Nucleus accumbens (tissue), 56 donors: Measurements from ENCODE around the gene LBP.
"Not testable (repeated sequence)": the region's sequence is repeated elsewhere in the genome, so short reads cannot be mapped to it uniquely, and the experiment has no call there.

Experiments used
- DNase-seq, 56 donors: peaks; one replicate each; lab custom pipeline; 2025; lab: John Stamatoyannopoulos, UW

The LBP gene

DNA sequence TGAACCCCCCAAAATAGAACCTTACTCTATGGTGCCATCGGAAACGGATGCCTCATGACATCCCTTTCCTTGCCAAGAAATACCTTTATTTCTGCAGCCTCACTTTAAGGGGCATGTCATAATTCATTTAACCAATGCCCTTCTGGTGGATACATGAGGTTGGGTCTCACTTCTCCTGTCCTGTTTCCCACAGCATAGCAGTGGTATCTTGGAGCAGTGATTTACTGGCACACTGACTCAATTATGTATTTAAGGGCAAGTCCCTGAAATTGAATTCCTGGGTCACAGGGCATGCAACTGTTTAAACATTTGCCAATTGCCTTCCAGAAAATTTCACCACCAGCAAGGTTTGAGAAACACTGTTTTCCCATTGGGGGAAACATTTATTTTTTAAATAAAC, 639 bp upstream of the LBP start:
- no peak for DNase-seq

DNA sequence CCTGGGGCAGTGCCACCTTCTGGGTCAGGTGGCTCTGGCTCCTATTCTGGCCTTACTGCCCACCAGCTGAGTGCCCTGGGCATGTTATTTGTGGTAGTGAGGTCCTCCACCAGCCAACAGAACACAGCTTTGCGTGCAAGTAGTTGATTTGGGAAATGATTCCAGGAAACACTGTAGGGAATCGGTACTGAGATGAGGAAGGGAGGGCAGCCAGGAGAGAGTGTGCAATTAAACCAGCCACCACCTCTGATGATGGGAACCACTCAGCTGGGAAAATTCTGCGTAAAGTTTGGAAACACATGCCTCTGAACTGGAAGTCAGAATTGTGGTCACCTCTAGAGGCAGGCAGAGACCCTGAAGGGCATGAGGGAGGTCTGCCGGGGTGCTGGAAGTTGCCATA, 459 bp downstream of the LBP start:
- no peak for DNase-seq

DNA sequence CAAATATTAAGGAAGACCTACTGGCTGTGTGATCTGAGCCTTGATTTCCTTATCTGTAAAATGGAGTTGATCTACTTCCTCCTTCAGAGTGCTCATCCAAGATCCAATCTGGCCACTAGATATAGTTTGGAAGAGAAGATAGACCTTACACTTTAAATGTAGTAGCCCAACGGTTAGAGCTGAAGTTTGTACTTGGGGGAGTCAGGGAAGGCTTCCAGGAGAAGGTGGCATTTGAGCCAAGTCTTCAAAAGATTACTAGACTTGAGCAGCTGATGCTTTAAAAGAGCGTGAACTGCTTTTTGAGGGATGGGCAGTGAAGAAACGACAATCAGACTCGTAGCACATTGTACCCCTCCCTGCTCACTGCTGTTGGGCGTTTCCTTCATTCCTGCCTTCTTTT, 3.6 kb downstream of the LBP start:
- DNase-seq = no peak

DNA sequence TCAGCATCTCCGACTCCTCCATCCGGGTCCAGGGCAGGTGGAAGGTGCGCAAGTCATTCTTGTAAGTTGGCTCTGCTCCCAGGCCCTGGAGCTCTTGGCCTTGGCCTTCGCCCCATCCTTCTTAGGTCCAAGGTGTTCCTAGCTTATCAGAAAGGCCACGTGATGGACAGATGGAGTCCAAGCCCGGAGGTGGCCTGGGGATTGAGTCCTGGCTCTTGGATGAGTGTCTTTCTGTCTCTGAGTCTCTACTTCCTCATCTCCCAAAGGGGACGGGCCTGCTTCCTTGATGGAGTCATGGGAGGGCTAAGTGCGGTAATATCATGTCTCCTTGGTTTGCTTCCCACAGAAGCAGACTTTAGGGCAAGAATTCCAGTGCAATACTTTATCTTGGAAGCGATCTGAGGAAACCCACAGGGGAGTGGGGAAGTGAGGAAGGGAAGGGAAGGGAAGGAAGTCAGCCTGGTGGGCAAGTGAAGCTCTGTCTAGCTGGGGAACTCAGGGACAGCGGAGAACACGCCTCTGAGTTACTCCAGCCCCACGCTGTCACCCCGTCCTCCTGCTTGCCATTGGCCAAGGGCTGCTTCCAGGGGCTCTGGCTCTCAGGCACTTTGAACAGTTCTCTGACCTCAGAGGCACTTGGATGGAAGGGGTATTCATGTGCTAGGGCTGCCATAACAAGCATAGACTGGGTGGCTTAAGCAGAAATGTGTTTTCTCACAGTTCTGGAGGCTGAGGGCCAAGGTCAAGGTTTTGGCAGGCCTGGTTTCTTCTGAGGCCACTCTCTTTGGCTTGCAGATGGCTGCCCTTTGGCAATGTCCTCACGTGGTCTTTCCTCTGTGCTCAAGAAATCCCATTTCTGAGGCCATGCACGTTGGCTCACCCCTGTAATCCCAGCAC, 4.8 kb downstream of the LBP start:
- no peak for DNase-seq

GRCh38 chr20:38353316-38353715, 7.0 kb downstream of the LBP start:
- no peak for DNase-seq

- DNase-seq = no peak
Observed at GRCh38 chr20:38354227-38354626, 7.9 kb downstream of the LBP start.

- peak in 31 of 56 donors; percentile 5 to 72 (median 32) for DNase-seq
Observed at GRCh38 chr20:38355161-38356012, 9.1 kb downstream of the LBP start.

- DNase-seq = no peak
Observed at GRCh38 chr20:38357653-38358207, 11.4 kb downstream of the LBP start.

GRCh38 chr20:38358556-38358955, 12.3 kb downstream of the LBP start:
- DNase-seq = no peak

- DNase-seq = no peak
Observed at GRCh38 chr20:38363004-38363747, 16.9 kb downstream of the LBP start.

DNA sequence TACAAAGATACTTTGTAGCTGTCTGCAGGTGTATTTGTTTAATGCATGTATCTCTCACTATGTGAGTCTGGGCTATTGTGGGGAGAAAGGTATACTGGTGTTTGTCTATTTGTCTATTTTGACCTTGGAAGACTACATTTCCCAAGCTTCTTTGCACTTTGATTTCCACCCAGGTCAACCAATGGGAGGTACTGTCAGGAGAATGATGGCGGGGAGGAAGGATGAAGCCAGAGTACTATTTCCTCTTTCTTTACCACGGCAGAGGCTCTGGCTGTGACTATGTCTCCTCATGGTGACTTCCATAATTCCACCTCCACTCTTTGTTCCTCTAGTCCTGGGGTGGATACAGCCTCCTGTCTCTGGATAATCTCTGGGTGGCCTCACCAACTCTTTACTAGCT, 23.1 kb downstream of the LBP start:
- DNase-seq = no peak

GRCh38 chr20:38372806-38373205, 26.5 kb downstream of the LBP start:
- DNase-seq = no peak

DNA sequence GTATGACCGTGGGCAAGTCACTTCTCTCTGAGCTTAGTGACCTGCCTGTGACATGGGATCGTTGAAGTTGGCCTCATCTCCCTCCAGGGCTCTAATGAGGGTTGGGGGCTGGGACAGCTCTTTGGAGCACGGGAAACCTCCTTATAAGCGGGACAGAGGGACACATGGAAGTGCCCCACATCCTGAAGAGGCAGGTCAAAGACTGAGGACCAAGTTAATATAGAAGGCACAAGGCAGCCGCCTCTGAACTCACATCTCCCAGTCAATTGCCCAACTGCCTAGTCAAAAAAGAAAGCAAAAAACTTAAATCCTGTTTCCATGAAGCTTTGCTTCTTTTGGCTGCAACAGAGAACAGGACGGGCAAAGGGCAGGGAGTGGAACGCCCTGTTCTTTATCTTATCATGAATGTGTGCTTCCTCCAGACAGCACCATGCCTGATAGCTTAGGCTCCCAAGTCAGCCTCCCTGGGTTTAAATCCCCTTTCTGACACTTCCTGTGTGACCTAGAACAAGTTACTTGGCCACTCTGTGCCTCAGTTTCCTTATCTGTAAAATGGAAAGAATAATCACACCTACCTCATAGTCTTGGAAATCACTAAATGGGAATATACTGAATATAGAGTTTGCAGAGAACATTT, 27.1 kb downstream of the LBP start:
- no peak for DNase-seq

DNA sequence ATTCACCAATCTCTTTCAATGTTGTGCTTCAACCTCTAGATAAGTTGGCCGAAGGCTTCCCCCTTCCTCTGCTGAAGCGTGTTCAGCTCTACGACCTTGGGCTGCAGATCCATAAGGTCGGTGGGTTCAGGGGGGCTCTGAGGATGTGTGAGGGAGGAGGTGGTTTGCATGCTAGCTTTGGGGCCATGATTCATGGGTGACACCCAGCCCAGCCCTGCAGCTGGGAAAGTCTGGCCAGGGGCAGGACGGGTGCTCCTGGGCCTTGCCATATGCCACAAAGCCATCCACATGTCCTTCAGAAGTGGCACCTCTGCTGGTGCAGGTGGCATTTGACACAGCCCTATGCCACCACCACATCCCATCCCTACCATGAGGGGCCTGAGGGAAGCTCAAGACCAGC, 27.6 kb downstream of the LBP start:
- no peak for DNase-seq

- DNase-seq = peak in 6 of 56 donors; percentile 4 to 16 (median 8)
Observed at GRCh38 chr20:38377039-38377685, 30.9 kb downstream of the LBP start.

DNA sequence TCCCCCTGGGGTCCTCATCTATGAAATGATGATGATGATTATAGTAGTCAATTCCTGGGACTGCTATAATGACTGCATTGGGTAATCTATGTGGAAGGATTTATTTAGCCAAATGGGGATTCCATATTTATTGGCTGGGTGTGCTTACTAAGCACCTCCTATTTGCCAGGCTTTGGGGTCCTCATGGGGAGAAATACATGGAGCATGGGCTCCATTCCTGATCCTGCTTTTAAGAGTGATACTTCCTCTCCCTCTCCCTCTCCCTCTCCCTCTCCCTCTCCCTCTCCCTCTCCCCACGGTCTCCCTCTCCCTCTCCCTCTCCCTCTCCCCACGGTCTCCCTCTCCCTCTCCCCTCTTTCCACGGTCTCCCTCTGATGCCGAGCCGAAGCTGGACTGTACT, 31.6 kb downstream of the LBP start:
- not testable (repeated sequence) for DNase-seq

- DNase-seq = no peak
Observed at GRCh38 chr20:38383147-38383546, 36.9 kb downstream of the LBP start.

DNA sequence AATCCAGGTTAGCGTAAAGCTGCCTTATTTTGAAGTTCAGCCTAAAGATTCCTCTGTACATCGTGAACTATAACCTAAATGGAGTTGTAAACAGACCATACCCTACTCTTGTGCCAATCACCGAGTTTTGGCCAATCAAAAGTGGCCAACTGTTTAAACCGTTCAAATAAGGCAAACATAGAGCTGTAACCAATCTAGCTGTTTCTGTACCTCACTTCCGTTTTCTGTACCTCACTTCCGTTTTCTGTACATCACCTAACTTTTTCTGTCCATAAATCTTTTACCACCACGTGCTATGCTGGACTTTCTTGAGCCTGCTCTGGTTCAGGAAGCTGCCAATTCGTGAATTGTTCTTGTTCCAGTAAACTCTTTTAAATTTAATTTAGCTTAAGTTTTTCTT, 39.7 kb downstream of the LBP start:
- no peak for DNase-seq

DNA sequence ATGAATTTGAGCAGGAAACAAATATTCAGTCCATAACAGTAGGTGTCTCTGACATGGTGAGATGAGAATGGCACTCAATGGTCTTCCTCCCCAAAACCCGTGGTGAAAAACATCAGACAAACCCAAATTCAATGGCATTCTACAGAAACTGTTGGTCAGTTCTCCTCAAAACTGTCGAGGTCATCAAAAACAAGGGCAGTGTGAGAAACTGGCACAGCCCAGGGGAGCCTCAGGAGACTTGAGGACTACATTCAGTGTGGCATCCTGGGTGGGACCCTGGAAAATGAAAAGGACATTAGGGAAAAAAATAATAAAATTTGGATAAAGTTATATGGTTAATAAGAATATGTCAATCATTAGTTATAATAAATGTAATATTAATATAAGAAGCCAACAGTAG, 40.6 kb downstream of the LBP start:
- no peak for DNase-seq

DNA sequence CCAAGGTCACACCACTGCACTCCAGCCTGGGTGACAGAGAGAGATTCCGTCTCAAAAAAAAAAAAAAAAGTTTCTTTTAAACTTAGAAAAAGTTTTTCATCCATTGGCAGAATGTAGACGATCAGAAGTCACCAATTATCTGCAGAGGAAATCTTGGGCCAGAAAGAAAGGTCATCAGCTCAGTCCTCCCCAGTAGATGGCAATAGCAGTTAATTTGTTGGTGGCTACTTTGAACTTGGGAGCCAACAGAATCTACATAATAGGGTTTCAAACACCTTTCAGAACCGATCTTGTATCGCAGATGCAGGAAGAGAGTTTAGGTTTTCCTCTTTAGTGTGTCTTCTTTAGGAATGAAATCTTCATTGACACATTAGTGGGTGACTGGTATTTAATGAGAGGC, 41.7 kb downstream of the LBP start:
- no peak for DNase-seq
